Panc1 (cell line): Measurements from ENCODE around the gene AADAT. TPM values are rescaled to one million over a fixed set of nuclear protein-coding genes. Genes with fewer than 3 reads are reported as not detected.

Experiments
- ATAC-seq: fragments of 200-7000 bp; cut with Tn5 transposase; 2 replicates; pipeline ENCODE4 v1.9.1; 2020; ENCODE audit warnings: mild to moderate bottlenecking, moderate library complexity
- BruUV-seq: library from RNA; stranded (reverse); fragments of 400-500 nt; replicated peaks from 2 replicates; lab custom pipeline; 2021; lab: Mats Ljungman, UMichigan
- CTCF ChIA-PET: fragments of 300-600 bp; sonication (Branson Sonifier 250); formaldehyde crosslinking; loops from one replicate; lab custom pipeline; 2022; ENCODE audit warnings: antibody characterized with exemption; lab: Charles Lee
- POLR2A ChIA-PET: fragments of 300-600 bp; sonication (Branson Sonifier 250); formaldehyde crosslinking; loops from one replicate; lab custom pipeline; 2022; ENCODE audit warnings: antibody characterized with exemption; lab: Charles Lee
- DNase-seq: peaks from one replicate; pipeline ENCODE4 v3.0.0-alpha.2; 2010; ENCODE audit warnings: low read depth, low spot score
- H3K27ac ChIP-seq: 2 replicates; pipeline ENCODE4 v1.5.1; 2011; ENCODE audit warnings: mild to moderate bottlenecking, low read length, inconsistent platforms
- H3K27me3 ChIP-seq: fragments of 200-500 bp; sonication (Bioruptor generic); 2 replicates; pipeline ENCODE4 v1.6.0; 2014; ENCODE audit warnings: low read length, inconsistent platforms; ENCODE audit not compliant: control insufficient read depth, insufficient read depth
- H3K36me3 ChIP-seq: fragments of 200-500 bp; sonication (Bioruptor generic); 2 replicates; pipeline ENCODE4 v1.5.1; 2014; ENCODE audit warnings: inconsistent platforms, mild to moderate bottlenecking, low read length, moderate library complexity; ENCODE audit not compliant: control insufficient read depth, insufficient read depth
- H3K4me1 ChIP-seq: 2 replicates; pipeline ENCODE4 v1.5.1; 2011; ENCODE audit warnings: inconsistent platforms, mild to moderate bottlenecking, low read length, moderate library complexity; ENCODE audit not compliant: control insufficient read depth, insufficient read depth
- H3K4me3 ChIP-seq, 2 experiments: 2 replicates each; pipeline ENCODE4 v1.5.1; 2011 to 2012; ENCODE audit warnings: low read depth in 2 of 2, low read length in 2 of 2, mild to moderate bottlenecking in 2 of 2, inconsistent platforms in 1 of 2, moderate library complexity in 1 of 2
- H3K9me3 ChIP-seq: fragments of 200-500 bp; sonication (Bioruptor generic); 2 replicates; pipeline ENCODE4 v1.5.1; 2014; ENCODE audit warnings: low read depth, mild to moderate bottlenecking, inconsistent platforms, low read length, moderate library complexity; ENCODE audit not compliant: control insufficient read depth, insufficient read depth
- POLR2AphosphoS5 ChIP-seq: IDR thresholded peaks from 2 replicates; pipeline ENCODE4 v1.6.1; 2012; ENCODE audit warnings: mild to moderate bottlenecking, low read depth, low read length, moderate library complexity
- SIN3A ChIP-seq: IDR thresholded peaks from 2 replicates; pipeline ENCODE4 v1.6.1; 2012; ENCODE audit warnings: low read depth, mild to moderate bottlenecking, low read length, moderate library complexity, borderline replicate concordance; ENCODE audit not compliant: insufficient read depth
- TCF7L2 ChIP-seq: IDR thresholded peaks from 2 replicates; pipeline ENCODE4 v1.6.1; 2011; ENCODE audit warnings: mild to moderate bottlenecking, low read depth, low read length, inconsistent platforms
- in situ Hi-C: cut with HindIII; loops from 2 replicates; pipeline ENCODE4 v1.10.0; 2016; ENCODE audit warnings: low sequenced_read_pairs, low pct_unique_long_range_greater_than_20kb
- intact Hi-C: fragments of 100-400 bp; cut with micrococcal nuclease; formaldehyde crosslinking; loops from one replicate; pipeline ENCODE4 v1.10.0; 2022; ENCODE audit not compliant: unreplicated experiment
- total RNA-seq: library from RNA; stranded (reverse); gene quantifications from one replicate; pipeline ENCODE4 v1.2.1, GENCODE V29; 2021; ENCODE audit not compliant: unreplicated experiment
- TF ChIP-seq, protein P1 (sequence below), 2 experiments: IDR thresholded peaks; 2 replicates each; pipeline ENCODE4 v1.6.1; 2011 to 2012; ENCODE audit warnings: low read depth in 2 of 2, control low read depth in 1 of 2, low read length in 1 of 2, mild to moderate bottlenecking in 1 of 2, moderate library complexity in 1 of 2; ENCODE audit not compliant: insufficient read depth in 1 of 2
- TF ChIP-seq, protein P2 (sequence below): fragments of 450-650 bp; IDR thresholded peaks from 2 replicates; pipeline ENCODE4 v1.5.1; 2017; ENCODE audit warnings: mild to moderate bottlenecking

The AADAT gene
- total RNA-seq, 1 experiment from 2014 or later = 2.8 TPM

GRCh38 chr4:170087163-170087700, 2.5 kb downstream of the AADAT start:
- DNase-seq (no peak), ATAC-seq (no peak)
- no peak overlapping the region for H3K27ac ChIP-seq
- in situ Hi-C loops (no loop called here), intact Hi-C loops (no loop called here)
- no peaks in the 10 kb centered on the region; the same call in 1 of the 2 replicates for H3K36me3 ChIP-seq
- ChIA-PET POLR2A (no interaction called here), CTCF (no interaction called here)
- no peaks in the 10 kb centered on the region for H3K9me3 ChIP-seq
- H3K4me3 ChIP-seq = no peak overlapping the region
- no TSS peak for BruUV-seq
- TF ChIP-seq TCF7L2 (no peak), SIN3A (no peak), POLR2AphosphoS5 (no peak)
- TF ChIP-seq, protein P1, sequence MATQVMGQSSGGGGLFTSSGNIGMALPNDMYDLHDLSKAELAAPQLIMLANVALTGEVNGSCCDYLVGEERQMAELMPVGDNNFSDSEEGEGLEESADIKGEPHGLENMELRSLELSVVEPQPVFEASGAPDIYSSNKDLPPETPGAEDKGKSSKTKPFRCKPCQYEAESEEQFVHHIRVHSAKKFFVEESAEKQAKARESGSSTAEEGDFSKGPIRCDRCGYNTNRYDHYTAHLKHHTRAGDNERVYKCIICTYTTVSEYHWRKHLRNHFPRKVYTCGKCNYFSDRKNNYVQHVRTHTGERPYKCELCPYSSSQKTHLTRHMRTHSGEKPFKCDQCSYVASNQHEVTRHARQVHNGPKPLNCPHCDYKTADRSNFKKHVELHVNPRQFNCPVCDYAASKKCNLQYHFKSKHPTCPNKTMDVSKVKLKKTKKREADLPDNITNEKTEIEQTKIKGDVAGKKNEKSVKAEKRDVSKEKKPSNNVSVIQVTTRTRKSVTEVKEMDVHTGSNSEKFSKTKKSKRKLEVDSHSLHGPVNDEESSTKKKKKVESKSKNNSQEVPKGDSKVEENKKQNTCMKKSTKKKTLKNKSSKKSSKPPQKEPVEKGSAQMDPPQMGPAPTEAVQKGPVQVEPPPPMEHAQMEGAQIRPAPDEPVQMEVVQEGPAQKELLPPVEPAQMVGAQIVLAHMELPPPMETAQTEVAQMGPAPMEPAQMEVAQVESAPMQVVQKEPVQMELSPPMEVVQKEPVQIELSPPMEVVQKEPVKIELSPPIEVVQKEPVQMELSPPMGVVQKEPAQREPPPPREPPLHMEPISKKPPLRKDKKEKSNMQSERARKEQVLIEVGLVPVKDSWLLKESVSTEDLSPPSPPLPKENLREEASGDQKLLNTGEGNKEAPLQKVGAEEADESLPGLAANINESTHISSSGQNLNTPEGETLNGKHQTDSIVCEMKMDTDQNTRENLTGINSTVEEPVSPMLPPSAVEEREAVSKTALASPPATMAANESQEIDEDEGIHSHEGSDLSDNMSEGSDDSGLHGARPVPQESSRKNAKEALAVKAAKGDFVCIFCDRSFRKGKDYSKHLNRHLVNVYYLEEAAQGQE (IDR thresholded peaks at IDR 0.05; ENCODE audit: insufficient read depth in 1 of 2, low read depth in 2 of 2, low read length in 1 of 2) = no peak
- TF ChIP-seq, protein P2, sequence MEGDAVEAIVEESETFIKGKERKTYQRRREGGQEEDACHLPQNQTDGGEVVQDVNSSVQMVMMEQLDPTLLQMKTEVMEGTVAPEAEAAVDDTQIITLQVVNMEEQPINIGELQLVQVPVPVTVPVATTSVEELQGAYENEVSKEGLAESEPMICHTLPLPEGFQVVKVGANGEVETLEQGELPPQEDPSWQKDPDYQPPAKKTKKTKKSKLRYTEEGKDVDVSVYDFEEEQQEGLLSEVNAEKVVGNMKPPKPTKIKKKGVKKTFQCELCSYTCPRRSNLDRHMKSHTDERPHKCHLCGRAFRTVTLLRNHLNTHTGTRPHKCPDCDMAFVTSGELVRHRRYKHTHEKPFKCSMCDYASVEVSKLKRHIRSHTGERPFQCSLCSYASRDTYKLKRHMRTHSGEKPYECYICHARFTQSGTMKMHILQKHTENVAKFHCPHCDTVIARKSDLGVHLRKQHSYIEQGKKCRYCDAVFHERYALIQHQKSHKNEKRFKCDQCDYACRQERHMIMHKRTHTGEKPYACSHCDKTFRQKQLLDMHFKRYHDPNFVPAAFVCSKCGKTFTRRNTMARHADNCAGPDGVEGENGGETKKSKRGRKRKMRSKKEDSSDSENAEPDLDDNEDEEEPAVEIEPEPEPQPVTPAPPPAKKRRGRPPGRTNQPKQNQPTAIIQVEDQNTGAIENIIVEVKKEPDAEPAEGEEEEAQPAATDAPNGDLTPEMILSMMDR = no peak
- peaks cover 5% of the 10 kb centered on the region for H3K4me1 ChIP-seq
- H3K27me3 ChIP-seq = no peaks in the 10 kb centered on the region

DNA sequence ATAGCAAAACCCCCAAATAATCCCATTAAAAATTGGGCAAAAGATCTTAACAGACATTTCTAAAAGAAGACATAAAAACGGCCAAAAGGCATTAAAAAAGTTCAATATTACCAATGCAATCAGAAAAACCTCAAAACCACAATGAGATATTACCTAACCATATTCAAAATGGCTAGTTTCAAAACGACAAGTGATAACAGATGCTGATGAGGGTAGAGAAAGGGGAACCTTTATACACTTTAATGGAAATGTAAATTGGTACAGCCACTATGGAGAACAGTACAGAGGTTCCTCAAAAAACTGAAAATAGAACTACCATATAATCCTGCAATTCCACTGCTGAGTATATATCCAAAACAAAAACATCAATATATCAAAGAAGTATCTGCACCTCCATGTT, 6.2 kb downstream of the AADAT start:
- ChIA-PET POLR2A (no interaction called here), CTCF (no interaction called here)
- intact Hi-C loops = no loop called here
- no TSS peak for BruUV-seq
- Histone ChIP-seq H3K27me3 (no peaks in the 10 kb centered on the region), H3K4me1 (no peaks in the 10 kb centered on the region), H3K27ac (no peak overlapping the region), H3K4me3 (no peak overlapping the region), H3K9me3 (no peaks in the 10 kb centered on the region), H3K36me3 (no peaks in the 10 kb centered on the region)
- no peak for ATAC-seq
- in situ Hi-C loops = no loop called here
- TF ChIP-seq, protein P2 = no peak
- TF ChIP-seq POLR2AphosphoS5 = no peak
- no peak for TF ChIP-seq TCF7L2
- TF ChIP-seq SIN3A = no peak
- TF ChIP-seq, protein P1 (IDR thresholded peaks at IDR 0.05; ENCODE audit: insufficient read depth in 1 of 2, low read depth in 2 of 2, low read length in 1 of 2) = no peak
- no peak for DNase-seq
